Vagina (tissue), 2 donors: ENCODE measurements around the gene NSUN4.

Source experiments
- POLR2A ChIP-seq, 2 donors: fragments of 450-650 bp; IDR thresholded peaks; one replicate each; pipeline ENCODE4 v1.6.1; 2017; ENCODE audit warnings: antibody characterized with exemption in 2 of 2, mild to moderate bottlenecking in 2 of 2, moderate library complexity in 2 of 2
- POLR2AphosphoS5 ChIP-seq, 2 donors: sonication (generic); formaldehyde crosslinking; IDR thresholded peaks; one replicate each; pipeline ENCODE4 v1.9.0; 2017; ENCODE audit warnings: antibody characterized with exemption in 2 of 2, mild to moderate bottlenecking in 2 of 2, low read depth in 1 of 2; ENCODE audit not compliant: insufficient read depth in 1 of 2
- TF ChIP-seq, protein P1 (sequence below), 3 experiments: fragments of 450-650 bp in 2 of 3; fragments of 200-600 bp in 1 of 3; sonication (generic) in 1 of 3; IDR thresholded peaks; one replicate each; pipeline ENCODE4 v1.5.1; 2017 to 2019; ENCODE audit warnings: antibody characterized with exemption in 3 of 3, mild to moderate bottlenecking in 2 of 3, moderate library complexity in 2 of 3

DNA sequence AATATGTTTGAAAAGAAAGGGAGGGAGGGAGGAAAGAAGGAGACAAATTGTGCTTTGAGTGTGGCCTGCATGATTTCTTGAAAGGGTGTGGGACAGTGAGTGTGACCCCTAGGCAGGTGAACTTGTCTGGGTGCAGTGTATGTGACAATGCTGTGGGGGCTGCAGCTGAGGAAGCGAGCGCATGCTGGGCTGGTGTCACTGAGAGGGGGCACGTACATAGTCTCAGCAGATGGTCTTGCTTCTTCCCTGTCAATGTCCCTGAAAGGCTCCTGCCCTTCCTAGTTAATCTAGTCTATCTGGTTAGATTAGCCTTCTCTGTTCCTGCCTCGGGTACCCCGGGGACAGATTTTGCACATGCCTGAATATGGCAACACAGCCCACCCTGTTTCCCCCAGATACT is 63.3 kb downstream of the NSUN4 start:
- TF ChIP-seq, protein P1, sequence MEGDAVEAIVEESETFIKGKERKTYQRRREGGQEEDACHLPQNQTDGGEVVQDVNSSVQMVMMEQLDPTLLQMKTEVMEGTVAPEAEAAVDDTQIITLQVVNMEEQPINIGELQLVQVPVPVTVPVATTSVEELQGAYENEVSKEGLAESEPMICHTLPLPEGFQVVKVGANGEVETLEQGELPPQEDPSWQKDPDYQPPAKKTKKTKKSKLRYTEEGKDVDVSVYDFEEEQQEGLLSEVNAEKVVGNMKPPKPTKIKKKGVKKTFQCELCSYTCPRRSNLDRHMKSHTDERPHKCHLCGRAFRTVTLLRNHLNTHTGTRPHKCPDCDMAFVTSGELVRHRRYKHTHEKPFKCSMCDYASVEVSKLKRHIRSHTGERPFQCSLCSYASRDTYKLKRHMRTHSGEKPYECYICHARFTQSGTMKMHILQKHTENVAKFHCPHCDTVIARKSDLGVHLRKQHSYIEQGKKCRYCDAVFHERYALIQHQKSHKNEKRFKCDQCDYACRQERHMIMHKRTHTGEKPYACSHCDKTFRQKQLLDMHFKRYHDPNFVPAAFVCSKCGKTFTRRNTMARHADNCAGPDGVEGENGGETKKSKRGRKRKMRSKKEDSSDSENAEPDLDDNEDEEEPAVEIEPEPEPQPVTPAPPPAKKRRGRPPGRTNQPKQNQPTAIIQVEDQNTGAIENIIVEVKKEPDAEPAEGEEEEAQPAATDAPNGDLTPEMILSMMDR (IDR thresholded peaks at IDR 0.05), result no peak
- TF ChIP-seq POLR2A (IDR thresholded peaks at IDR 0.05) (no peak), POLR2AphosphoS5 (IDR thresholded peaks at IDR 0.05; ENCODE audit: insufficient read depth in 1 of 2, low read depth in 1 of 2) (no peak)
